Measurements from ENCODE around the gene P2RX7. TPM values are rescaled to one million over a fixed set of nuclear protein-coding genes. Genes with fewer than 3 reads are reported as not detected.
A peak's percentile ranks its signal among the peaks of the same experiment; 100 is the strongest.

P2RX7 gene
- total and polyA plus RNA-seq, 9 of the 15 experiments (the other 6 are each of a cell fraction or from before 2014, with no cell fraction given): 0.04 to 0.65 (median 0.30) TPM

GRCh38 chr12:121095544-121096198 lies 37.0 kb upstream of the P2RX7 start (continued):
- 0 out of 2 replicates have a peak, but pooled peaks have one; percentile 55 for TF ChIP-seq ZBTB2 (IDR thresholded peaks at IDR 0.05)
- TF ChIP-seq ETS1 (conservative IDR thresholded peaks at IDR 0.05; ENCODE audit: control insufficient read depth, low read depth, low read length): 0 out of 2 replicates have a peak, but pooled peaks have one; percentile 39
- TF ChIP-seq ZC3H4 (CRISPR knock-in tag; IDR thresholded peaks at IDR 0.05; ENCODE audit: borderline replicate concordance): no peak
- TF ChIP-seq XRCC4 (IDR thresholded peaks at IDR 0.05; ENCODE audit: extremely low read depth, insufficient read depth, insufficient read length): no peak
- peak in 1 of 2 experiments; percentile 31; a peak in 1 of 4 replicates for TF ChIP-seq TEAD1 (CRISPR knock-in tag; IDR thresholded peaks at IDR 0.05)
- TF ChIP-seq ZBTB26 (CRISPR knock-in tag; IDR thresholded peaks at IDR 0.05): peak; percentile 64; the same call in 1 of the 2 replicates
- TF ChIP-seq MAZ (CRISPR knock-in tag; conservative IDR thresholded peaks at IDR 0.05 in 1 of 2, IDR thresholded peaks at IDR 0.05 in 1 of 2): peak in 1 of 2 experiments; percentile 42; a peak in 1 of 4 replicates
- TF ChIP-seq ZNF830 (CRISPR knock-in tag; IDR thresholded peaks at IDR 0.05): no peak
- peak; percentile 91 for TF ChIP-seq L3MBTL2 (IDR thresholded peaks at IDR 0.05)
- TF ChIP-seq, protein P1, sequence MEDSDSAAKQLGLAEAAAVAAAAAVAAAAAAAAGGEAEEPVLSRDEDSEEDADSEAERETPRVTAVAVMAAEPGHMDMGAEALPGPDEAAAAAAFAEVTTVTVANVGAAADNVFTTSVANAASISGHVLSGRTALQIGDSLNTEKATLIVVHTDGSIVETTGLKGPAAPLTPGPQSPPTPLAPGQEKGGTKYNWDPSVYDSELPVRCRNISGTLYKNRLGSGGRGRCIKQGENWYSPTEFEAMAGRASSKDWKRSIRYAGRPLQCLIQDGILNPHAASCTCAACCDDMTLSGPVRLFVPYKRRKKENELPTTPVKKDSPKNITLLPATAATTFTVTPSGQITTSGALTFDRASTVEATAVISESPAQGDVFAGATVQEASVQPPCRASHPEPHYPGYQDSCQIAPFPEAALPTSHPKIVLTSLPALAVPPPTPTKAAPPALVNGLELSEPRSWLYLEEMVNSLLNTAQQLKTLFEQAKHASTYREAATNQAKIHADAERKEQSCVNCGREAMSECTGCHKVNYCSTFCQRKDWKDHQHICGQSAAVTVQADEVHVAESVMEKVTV (CRISPR knock-in tag; IDR thresholded peaks at IDR 0.05): peak; percentile 28; the same call in 1 of the 2 replicates
- TF ChIP-seq MED1 (CRISPR knock-in tag; IDR thresholded peaks at IDR 0.05; ENCODE audit: borderline replicate concordance): no peak
- TF ChIP-seq YY1 (IDR thresholded peaks at IDR 0.05; ENCODE audit: borderline replicate concordance in 1 of 3, control insufficient read depth in 1 of 3, extremely low read depth in 1 of 3, insufficient read depth in 3 of 3, insufficient read length in 1 of 3, insufficient replicate concordance in 2 of 3, low read depth in 1 of 3, low read length in 2 of 3): peak in 1 of 3 experiments; percentile 11
- TF ChIP-seq HDAC2 (IDR thresholded peaks at IDR 0.05): peak; percentile 70
- TF ChIP-seq KLF13 (tag; IDR thresholded peaks at IDR 0.05; ENCODE audit: borderline replicate concordance, low read depth): no peak
- no peak for TF ChIP-seq HDAC8 (tag; IDR thresholded peaks at IDR 0.05)
- no peak for TF ChIP-seq CAMTA2 (CRISPR knock-in tag; conservative IDR thresholded peaks at IDR 0.05)
